DMS 273 (cell line): ENCODE measurements around the gene RMI1.
A peak's percentile ranks its signal among the peaks of the same experiment; 100 is the strongest.
"Not testable (repeated sequence)": the region's sequence is repeated elsewhere in the genome, so short reads cannot be mapped to it uniquely, and the experiment has no call there.

ENCODE experiments used
- DNase-seq: peaks from one replicate; lab custom pipeline; 2025; ENCODE audit not compliant: unreplicated experiment; lab: John Stamatoyannopoulos, UW

Gene RMI1

DNA sequence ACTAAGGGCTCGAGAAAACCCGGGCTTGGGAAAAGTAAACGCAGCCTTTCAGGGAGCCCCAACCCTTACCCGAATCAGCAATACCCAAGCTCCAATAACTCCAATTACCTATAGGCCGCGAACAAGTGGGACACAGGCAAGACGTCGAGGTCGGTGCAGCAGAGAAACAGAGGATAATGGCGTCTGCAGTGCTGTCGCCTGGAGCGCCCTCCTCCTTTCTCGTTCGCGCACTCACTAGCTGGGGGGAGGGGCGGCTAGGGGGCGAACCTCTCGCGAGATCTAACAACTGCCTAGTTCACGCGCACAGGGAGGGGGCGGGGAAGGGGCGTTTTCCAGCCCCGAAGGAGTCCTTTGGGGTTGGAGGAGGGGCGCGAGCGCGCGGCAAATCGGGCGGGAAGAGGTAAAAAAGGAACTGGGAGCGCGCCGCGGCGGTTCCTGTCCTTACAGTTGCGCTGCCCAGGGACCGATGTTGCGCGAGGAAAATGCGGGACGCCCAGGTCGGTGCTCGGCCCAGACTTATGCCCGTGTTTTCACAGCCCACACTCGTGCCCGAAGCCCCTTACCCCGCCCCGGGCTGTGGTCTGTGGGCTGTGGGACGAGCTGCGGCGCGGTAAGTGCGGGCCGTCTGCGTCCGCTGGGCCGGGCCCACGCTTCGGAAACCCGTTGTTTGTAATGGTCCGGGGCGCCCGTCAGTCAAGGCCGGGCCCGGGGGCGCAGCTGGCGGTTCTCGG is at the start of gene RMI1:
Gene RMI1 (plus strand): TSS at position 411 of the 731 bp plus-strand sequence. CDS start 20,182 bp downstream, outside the sequence.
- peak; percentile 99 for DNase-seq

DNA sequence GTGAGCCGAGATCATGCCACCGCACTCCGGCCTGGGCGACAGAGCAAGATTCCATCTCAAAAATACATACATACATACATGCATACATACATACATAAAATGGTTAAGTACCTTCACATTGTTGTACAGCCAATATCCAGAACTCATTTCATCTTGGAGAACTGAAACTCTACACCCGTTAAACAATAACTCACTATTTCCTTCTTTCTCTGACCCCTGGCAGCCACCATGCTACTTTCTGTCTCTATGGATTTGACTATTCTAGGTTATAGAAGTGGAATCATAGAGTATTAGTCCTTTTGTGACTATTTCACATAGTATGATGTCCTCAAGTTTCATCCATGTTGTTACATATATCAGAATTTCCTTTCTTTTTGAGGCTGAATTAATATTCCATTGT is 49.7 kb upstream of the RMI1 start:
- no peak for DNase-seq

- DNase-seq, result no peak
These were observed 48.6 kb upstream of the RMI1 start for GRCh38 chr9:83932011-83932410.

- DNase-seq, result no peak
These were observed 47.8 kb upstream of the RMI1 start for GRCh38 chr9:83932851-83933250.

- no peak for DNase-seq
These were observed 46.8 kb upstream of the RMI1 start for GRCh38 chr9:83933790-83934189.

GRCh38 chr9:83934569-83935275 is 45.9 kb upstream of the RMI1 start:
- peak; percentile 48 for DNase-seq

GRCh38 chr9:83935276-83935935 is 45.2 kb upstream of the RMI1 start:
- peak; percentile 74 for DNase-seq

GRCh38 chr9:83936523-83936922 is 44.1 kb upstream of the RMI1 start:
- DNase-seq, result peak; percentile 4

DNA sequence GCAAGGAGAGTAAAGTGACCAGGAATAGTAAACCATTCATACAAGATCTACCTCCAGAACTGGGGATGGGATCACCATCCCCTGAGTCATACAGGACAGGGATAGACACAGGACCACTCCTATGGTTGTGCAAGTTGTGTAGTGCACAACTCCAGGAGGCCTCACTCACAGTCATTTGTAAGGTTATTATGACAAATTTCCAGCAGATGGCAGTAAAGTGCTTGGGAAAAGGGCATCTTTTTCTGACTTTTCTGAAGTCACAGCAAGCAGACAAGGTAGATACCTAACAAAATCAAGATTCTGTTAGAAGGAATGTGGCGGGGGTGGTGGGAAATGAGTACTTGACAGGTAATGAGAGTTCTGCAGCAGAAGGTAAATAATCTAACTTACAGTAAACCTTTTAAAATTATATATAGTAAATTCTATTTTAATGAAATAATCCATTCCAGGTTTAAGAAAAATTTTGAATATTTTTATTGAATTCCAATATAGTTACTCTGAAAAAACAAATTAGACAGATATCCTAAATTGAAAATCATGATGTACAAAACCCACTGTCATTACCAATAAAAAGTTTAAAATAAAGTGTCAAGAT is 42.6 kb upstream of the RMI1 start:
- DNase-seq, result peak; percentile 89

DNA sequence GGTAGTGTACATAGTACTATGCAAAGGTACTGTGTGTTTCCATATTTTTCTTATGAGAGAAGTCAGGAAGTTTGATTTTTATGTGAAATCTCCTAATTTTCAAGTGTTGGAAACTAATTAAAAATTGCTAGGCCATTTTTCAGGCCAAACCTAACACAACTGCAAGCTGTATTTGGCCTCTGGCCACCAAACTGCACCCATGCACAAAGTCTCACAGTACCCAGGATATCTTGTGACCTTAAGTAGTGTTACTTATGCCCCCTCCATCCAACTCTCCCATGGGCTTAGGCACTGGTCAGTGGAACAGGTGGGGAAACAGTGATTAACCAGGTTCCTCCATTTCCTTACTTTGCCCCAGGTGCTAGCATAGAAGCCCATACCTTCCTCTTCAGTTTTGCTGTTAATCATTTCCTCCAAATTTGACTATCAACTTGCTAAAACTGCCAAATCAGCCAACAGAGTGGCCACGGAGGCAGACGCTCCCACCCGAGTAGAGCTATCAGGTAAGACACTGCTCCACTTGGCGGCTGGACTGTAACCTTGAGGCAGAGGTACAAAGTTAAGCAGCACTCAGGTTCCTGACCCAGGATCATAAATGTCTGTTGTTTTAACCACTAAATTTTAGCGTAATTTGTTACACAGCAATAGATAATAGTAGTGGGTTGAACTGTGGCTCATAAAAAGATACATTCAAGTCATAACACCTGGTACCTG is 39.9 kb upstream of the RMI1 start:
- no peak for DNase-seq

GRCh38 chr9:83948096-83948495 is 32.5 kb upstream of the RMI1 start:
- not testable (repeated sequence) for DNase-seq

DNA sequence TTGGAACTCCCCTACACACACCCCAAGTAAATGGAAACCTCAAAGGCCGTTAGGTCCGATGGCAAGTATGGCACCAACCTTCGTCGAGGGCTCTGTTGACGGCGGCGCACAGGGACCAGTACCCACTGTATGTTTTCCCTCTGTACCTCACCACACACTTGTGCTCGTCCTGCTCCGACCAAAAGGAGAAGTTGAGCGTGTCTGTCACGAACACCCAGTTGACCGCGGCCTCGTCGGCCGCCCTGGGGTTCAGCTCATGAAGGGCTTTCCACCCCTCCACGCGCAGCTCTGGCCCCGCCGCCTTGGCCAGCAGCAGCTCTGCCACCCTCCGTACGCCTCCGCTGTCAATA is 24.5 kb upstream of the RMI1 start:
- peak; percentile 58 for DNase-seq

- peak; percentile 80 for DNase-seq
These were observed 24.0 kb upstream of the RMI1 start for GRCh38 chr9:83956436-83957247.

GRCh38 chr9:83957248-83957513 is 23.4 kb upstream of the RMI1 start:
- no peak for DNase-seq

DNA sequence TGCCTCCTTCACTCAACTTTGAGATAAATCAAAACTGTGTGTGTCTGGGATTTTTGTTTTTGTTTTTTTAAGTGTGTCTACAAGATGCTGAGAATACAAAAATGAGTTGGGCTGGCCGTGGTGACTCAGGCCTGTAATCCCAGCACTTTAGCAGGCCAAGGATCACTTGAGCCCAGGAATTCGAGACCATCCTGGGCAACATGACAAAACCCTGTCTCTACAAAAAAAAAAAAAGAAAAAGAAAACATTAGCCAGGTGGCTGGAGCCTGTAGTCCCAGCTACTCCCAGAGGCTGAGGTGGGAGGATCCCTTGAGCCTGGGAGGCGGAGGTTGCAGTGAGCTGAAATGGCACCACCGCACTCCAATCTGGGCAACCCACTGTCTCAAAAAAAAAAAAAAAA is 21.5 kb upstream of the RMI1 start:
- peak; percentile 61 for DNase-seq

GRCh38 chr9:83960991-83961390 is 19.6 kb upstream of the RMI1 start:
- DNase-seq, result no peak

GRCh38 chr9:83962165-83962564 is 18.4 kb upstream of the RMI1 start:
- DNase-seq, result no peak

DNA sequence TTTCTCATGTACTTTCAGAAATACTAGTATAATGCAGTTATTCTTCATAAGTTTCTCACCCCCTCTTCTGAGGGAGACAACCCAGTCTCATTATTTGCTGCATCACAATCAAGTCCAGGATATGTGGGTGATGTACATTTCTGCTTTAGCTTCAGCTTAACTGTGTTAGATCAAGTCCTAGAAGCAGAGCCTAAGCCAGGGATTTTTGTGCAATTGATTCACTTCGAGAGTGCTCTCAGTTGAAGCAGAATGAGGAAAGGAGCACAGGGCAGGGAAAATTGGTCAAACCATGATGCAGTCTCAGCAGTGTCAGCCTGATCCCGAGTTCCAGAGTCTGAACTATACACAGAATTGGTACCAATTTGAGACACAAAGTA is 15.6 kb upstream of the RMI1 start:
- peak; percentile 49 for DNase-seq

DNA sequence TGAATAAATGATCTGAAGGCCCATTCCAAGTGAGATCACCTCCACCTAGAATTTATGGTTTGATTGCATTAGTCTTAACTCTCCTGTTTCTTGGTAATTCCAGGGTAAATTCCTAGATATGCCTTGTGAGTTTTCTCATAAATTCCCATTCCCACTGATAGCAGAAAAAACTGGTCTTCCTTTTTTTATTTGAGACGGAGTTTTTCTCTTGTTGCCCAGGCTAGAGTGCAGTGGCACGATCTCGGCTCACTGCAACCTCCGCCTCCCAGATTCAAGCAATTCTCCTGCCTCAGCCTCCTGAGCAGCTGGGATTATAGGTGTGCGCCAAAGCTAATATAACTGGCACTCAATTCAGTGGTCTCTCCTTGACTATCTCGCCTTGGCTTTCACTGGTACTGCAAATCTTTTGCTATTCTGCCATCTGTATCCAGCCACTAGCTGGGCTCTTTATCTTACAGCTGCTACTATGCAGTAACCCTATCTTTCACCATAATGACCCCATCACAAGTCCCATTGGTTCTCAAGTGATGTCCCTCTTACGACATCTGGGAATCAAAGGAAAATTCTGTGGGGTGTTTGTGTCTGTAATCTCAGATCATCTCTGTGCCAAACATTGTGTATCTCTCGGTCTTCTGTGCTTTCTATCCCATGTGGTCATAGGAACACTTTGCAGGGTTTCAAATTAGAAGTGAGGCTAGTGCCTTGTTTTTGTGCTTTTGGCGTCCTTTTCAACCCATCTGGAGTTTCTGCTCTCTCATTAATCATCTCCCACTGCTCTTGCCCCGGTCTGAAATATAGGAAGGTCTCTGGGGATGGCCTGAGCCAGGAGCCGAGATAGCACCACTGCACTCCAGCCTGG is 15.0 kb upstream of the RMI1 start:
- DNase-seq, result peak; percentile 87

DNA sequence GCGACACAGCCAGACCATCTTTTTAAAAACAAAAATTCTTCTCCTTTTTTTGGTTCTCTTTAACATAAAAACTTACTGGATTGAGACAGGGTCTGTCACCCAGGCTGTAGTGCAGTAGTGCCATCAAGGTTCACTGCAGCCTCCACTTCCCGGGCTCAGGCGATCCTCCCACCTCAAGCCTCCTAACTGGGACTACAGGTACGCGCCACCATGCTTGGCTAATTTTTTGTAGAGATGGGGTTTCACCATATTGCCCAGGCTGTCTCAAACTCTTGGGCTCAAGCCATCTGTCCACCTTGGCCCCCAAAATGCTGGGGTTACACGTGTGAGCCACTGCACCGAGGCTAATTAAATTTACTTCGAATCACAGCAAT is 14.4 kb upstream of the RMI1 start:
- DNase-seq, result peak; percentile 78
